GM21526 (cell line): Measurements from ENCODE around the gene KDM6A.

Experiments
- ATAC-seq: cut with Tn5 transposase; IDR thresholded peaks from one replicate; pipeline ENCODE4 v1.9.1; 2021; ENCODE audit warnings: moderate library complexity; ENCODE audit not compliant: unreplicated experiment, low FRiP score

KDM6A gene

GRCh38 chrX:45154033-45154360, 281.0 kb downstream of the KDM6A start:
- no peak for ATAC-seq

GRCh38 chrX:45154462-45154861, 281.5 kb downstream of the KDM6A start:
- ATAC-seq = no peak

GRCh38 chrX:45157647-45158046, 284.7 kb downstream of the KDM6A start:
- no peak for ATAC-seq
